Measurements from ENCODE around the gene PHACTR4.

Gene PHACTR4

GRCh38 chr1:28507646-28508434 is 138.3 kb downstream of the PHACTR4 start:
- POLR2A ChIA-PET: interaction anchor here (0.7 to 4.1 kb wide), 11 partner anchors 54 to 307 kb away, joined by 3 to 26 read pairs (median 3); partner anchors contain the start of genes ATP5IF1, MED18 and PHACTR4
- peak overlapping the region; percentile 94 for H3K4me3 ChIP-seq (ENCODE audit: low read depth, low read length)
- CTCF ChIA-PET: interaction anchor here (0.8 to 3.8 kb wide), 7 partner anchors 8 to 259 kb away, joined by 3 to 15 read pairs (median 3); no protein-coding TSS in a partner anchor
- TF ChIP-seq CTCF (IDR thresholded peaks at IDR 0.05; ENCODE audit: insufficient read depth, low read length, missing control alignments): no peak
- no peak for DNase-seq (ENCODE audit: low read depth, low spot score)

GRCh38 chr1:28508435-28508754 is 138.9 kb downstream of the PHACTR4 start:
- CTCF ChIA-PET: interaction anchor here (0.9 to 3.8 kb wide), 5 partner anchors 10 to 149 kb away, joined by 3 to 15 read pairs (median 8); no protein-coding TSS in a partner anchor
- peak overlapping the region; percentile 94 for H3K4me3 ChIP-seq (ENCODE audit: low read depth, low read length)
- no peak for TF ChIP-seq CTCF (IDR thresholded peaks at IDR 0.05; ENCODE audit: insufficient read depth, low read length, missing control alignments)
- no peak for DNase-seq (ENCODE audit: low read depth, low spot score)
- POLR2A ChIA-PET: interaction anchor here (0.9 to 4.1 kb wide), 10 partner anchors 55 to 273 kb away, joined by 3 to 26 read pairs (median 6); partner anchors contain the start of genes ATP5IF1, MED18 and PHACTR4

GRCh38 chr1:28509705-28510272 is 140.2 kb downstream of the PHACTR4 start:
- no peak for TF ChIP-seq CTCF (IDR thresholded peaks at IDR 0.05; ENCODE audit: insufficient read depth, low read length, missing control alignments)
- POLR2A ChIA-PET: interaction anchor here (0.7 to 4.1 kb wide), 10 partner anchors 36 to 261 kb away, joined by 3 to 26 read pairs (median 6); partner anchors contain the start of genes PHACTR4 and TAF12
- H3K4me3 ChIP-seq (ENCODE audit: low read depth, low read length): peak overlapping the region; percentile 27
- CTCF ChIA-PET: interaction anchor here (1.8 to 3.8 kb wide), 4 partner anchors 8 to 261 kb away, joined by 7 to 15 read pairs (median 12); no protein-coding TSS in a partner anchor
- DNase-seq (ENCODE audit: low read depth, low spot score): no peak

GRCh38 chr1:28510273-28510969 is 140.9 kb downstream of the PHACTR4 start:
- no peak for TF ChIP-seq CTCF (IDR thresholded peaks at IDR 0.05; ENCODE audit: insufficient read depth, low read length, missing control alignments)
- CTCF ChIA-PET: interaction anchor here (1.8 to 3.8 kb wide), 4 partner anchors 8 to 262 kb away, joined by 7 to 15 read pairs (median 12); no protein-coding TSS in a partner anchor
- peak overlapping the region; percentile 27 for H3K4me3 ChIP-seq (ENCODE audit: low read depth, low read length)
- no peak for DNase-seq (ENCODE audit: low read depth, low spot score)
- POLR2A ChIA-PET: interaction anchor here (0.6 to 4.1 kb wide), 9 partner anchors 35 to 779 kb away, joined by 3 to 26 read pairs (median 5); partner anchors contain the start of gene PHACTR4

GRCh38 chr1:28510970-28511440 is 141.5 kb downstream of the PHACTR4 start:
- POLR2A ChIA-PET: interaction anchor here (0.6 to 4.1 kb wide), 10 partner anchors 35 to 780 kb away, joined by 3 to 26 read pairs (median 4); no protein-coding TSS in a partner anchor

More at GRCh38 chr1:28510970-28511440, 141.5 kb downstream of the PHACTR4 start:
- no peak for DNase-seq (ENCODE audit: low read depth, low spot score)
- TF ChIP-seq CTCF (IDR thresholded peaks at IDR 0.05; ENCODE audit: insufficient read depth, low read length, missing control alignments): no peak
- CTCF ChIA-PET: interaction anchor here (1.8 to 3.8 kb wide), 3 partner anchors 7 to 262 kb away, joined by 7 to 15 read pairs (median 15); no protein-coding TSS in a partner anchor
- H3K4me3 ChIP-seq (ENCODE audit: low read depth, low read length): no peak overlapping the region
